Spleen (tissue), 11 donors: ENCODE measurements around the gene BRD8. TPM values are rescaled to one million over a fixed set of nuclear protein-coding genes. Genes with fewer than 3 reads are reported as not detected.

ENCODE experiments used
- DNase-seq: peaks from one replicate; pipeline ENCODE4 v3.0.0-alpha.2; 2020
- H3K27ac ChIP-seq, 8 donors: fragments of 200-600 bp; sonication (generic) in 7 of 8; 1 replicate in 4 of 8; 2 replicates in 4 of 8; pipeline versions ENCODE4 v1.5.0 to v1.8.0; 2016 to 2021; ENCODE audit warnings: inconsistent platforms in 4 of 8, mild to moderate bottlenecking in 4 of 8, moderate library complexity in 1 of 8
- H3K27me3 ChIP-seq, 7 donors: fragments of 200-600 bp; sonication (generic) in 6 of 7; replicated peaks in 1 of 7; 1 replicate in 4 of 7; 2 replicates in 3 of 7; pipeline versions ENCODE4 v1.5.0 to v1.8.0; 2016 to 2021; ENCODE audit warnings: inconsistent platforms in 3 of 7, mild to moderate bottlenecking in 1 of 7
- H3K36me3 ChIP-seq, 6 donors: fragments of 200-600 bp; sonication (generic) in 5 of 6; 1 replicate in 4 of 6; 2 replicates in 2 of 6; pipeline versions ENCODE4 v1.5.0 to v1.8.0; 2016 to 2021; ENCODE audit warnings: inconsistent platforms in 2 of 6
- H3K4me1 ChIP-seq, 6 donors: fragments of 200-600 bp; sonication (generic) in 5 of 6; 1 replicate in 3 of 6; 2 replicates in 3 of 6; pipeline versions ENCODE4 v1.5.0 to v1.8.0; 2016 to 2021; ENCODE audit warnings: inconsistent platforms in 3 of 6
- H3K4me3 ChIP-seq, 8 donors: fragments of 200-600 bp; sonication (generic) in 7 of 8; 1 replicate in 4 of 8; 2 replicates in 4 of 8; pipeline versions ENCODE4 v1.5.0 to v1.8.0; 2016 to 2021; ENCODE audit warnings: inconsistent platforms in 4 of 8, mild to moderate bottlenecking in 4 of 8, moderate library complexity in 2 of 8
- H3K9me3 ChIP-seq, 8 donors: fragments of 200-600 bp; sonication (generic) in 7 of 8; 1 replicate in 4 of 8; 2 replicates in 4 of 8; pipeline versions ENCODE4 v1.5.0 to v1.8.0; 2016 to 2021; ENCODE audit warnings: inconsistent platforms in 4 of 8
- POLR2A ChIP-seq, 3 donors: fragments of 450-650 bp; IDR thresholded peaks; one replicate each; pipeline ENCODE4 v1.5.1; 2017; ENCODE audit warnings: antibody characterized with exemption in 3 of 3, mild to moderate bottlenecking in 1 of 3
- POLR2AphosphoS5 ChIP-seq, 3 donors: sonication (generic); formaldehyde crosslinking; IDR thresholded peaks; one replicate each; pipeline ENCODE4 v1.5.1; 2017; ENCODE audit warnings: antibody characterized with exemption in 3 of 3
- WGBS, 5 donors: extraction: QIAGEN DNeasy Blood & Tissue Kit in 3 of 5; methylation state at CpG; one replicate each; pipeline versions ENCODE4 v1.1.5 to v1.1.7; 2013 to 2018; 5-methylcytosine and 5-hydroxymethylcytosine counted together
- intact Hi-C: fragments of 100-400 bp; cut with DNase I; formaldehyde crosslinking; loops from one replicate; pipeline ENCODE4 v1.15.0; 2023; ENCODE audit warnings: low total_unique reads
- polyA plus RNA-seq, 3 donors: library from polyadenylated mRNA; stranded (reverse); fragments of 200-250 nt; gene quantifications; one replicate each; pipeline ENCODE4 v1.2.1, GENCODE V29; 2013
- total RNA-seq, 7 donors: library from RNA; depleted of rRNA in 3 of 7; stranded (reverse); fragments of >200 nt in 3 of 7; fragmentation: NEBNext Ultra II Directional in 4 of 7; extraction: Animal tissue kit (Norgen Biotek cat#: 25700) in 4 of 7; gene quantifications; one replicate each; pipeline versions ENCODE4 v1.1.0 to v1.2.1, GENCODE V29; 2016 to 2021
- TF ChIP-seq, protein P1 (sequence below), 11 experiments: fragments of 200-600 bp in 7 of 11; fragments of 450-650 bp in 4 of 11; sonication (generic) in 4 of 11; IDR thresholded peaks in 8 of 11; conservative IDR thresholded peaks in 3 of 11; 1 replicate in 7 of 11; 2 replicates in 4 of 11; pipeline versions ENCODE4 v1.4.0 to v1.8.0; 2016 to 2021; ENCODE audit warnings: antibody characterized with exemption in 11 of 11, inconsistent platforms in 4 of 11, mild to moderate bottlenecking in 1 of 11
- donor health status: healthy with polysubstance abuse.
- donor health status: DM: no; HTN: no; CAD: no; lungs with moderate emphysema.
- donor health status: DM: no; HTN: no; CAD: no.
- donor health status: Bipolar disorder and iron deficiency.
- donor health status: healthy.
- donor health status: DM: no; HTN: no; CAD: no.
- donor health status: DM: yes; HTN: yes; CAD: no.

The BRD8 gene
- total and polyA plus RNA-seq, 10 donors: 20.5 to 78.6 (median 52.6) TPM

DNA sequence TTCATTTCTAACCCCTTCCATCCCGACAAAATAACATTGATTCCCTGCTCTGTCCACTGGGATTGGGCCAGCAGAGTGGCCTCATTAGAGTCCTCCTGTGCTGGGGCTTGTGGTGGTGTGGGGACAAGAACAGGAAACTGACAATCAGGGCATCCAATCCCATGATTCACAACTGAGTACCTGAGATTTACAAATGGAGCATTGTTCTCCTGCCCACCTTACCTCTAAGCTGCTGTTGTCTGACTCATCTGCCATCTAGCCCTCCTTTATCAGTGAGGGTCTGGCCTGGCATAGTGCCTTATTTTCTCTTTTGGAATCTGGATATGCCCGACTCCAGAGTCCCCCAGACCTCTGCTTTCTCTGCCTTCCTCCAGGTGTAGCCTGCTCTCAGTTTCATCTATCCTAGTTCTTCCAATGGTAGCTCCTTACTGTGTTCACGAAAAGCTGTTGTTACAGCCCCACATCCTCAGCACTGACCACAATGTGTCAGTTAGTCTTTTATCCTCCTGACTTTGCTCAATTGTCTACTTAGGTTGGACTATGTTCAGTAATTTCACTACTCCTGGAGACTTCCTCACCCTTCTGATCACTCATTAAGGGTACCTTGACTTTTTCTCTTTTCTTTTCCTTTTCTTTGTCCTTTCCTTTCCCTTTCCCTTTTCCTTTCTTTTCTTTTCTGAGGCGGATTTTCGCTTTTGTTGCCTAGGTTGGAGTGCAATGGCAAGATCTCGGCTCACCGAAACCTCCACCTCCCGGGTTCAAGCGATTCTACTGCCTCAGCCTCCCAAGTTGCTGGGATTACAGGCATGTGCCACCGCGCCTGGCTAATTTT is 81.2 kb downstream of the BRD8 start:
- intact Hi-C loops: no loop called here
- DNase-seq: no peak
- no peak overlapping the region for H3K27ac ChIP-seq
- H3K4me1 ChIP-seq: peaks cover 0 to under 1% (median 0%) of the 10 kb centered on the region in 6 donors
- no peak overlapping the region for H3K4me3 ChIP-seq
- 89 to 95% (median 92%) methylated on average over 11 of the region's 11 CpGs for WGBS, 5 donors
- peaks cover 0 to 18% (median 0%) of the 10 kb centered on the region in 7 donors for H3K27me3 ChIP-seq
- TF ChIP-seq POLR2AphosphoS5 (IDR thresholded peaks at IDR 0.05): no peak
- TF ChIP-seq, protein P1, sequence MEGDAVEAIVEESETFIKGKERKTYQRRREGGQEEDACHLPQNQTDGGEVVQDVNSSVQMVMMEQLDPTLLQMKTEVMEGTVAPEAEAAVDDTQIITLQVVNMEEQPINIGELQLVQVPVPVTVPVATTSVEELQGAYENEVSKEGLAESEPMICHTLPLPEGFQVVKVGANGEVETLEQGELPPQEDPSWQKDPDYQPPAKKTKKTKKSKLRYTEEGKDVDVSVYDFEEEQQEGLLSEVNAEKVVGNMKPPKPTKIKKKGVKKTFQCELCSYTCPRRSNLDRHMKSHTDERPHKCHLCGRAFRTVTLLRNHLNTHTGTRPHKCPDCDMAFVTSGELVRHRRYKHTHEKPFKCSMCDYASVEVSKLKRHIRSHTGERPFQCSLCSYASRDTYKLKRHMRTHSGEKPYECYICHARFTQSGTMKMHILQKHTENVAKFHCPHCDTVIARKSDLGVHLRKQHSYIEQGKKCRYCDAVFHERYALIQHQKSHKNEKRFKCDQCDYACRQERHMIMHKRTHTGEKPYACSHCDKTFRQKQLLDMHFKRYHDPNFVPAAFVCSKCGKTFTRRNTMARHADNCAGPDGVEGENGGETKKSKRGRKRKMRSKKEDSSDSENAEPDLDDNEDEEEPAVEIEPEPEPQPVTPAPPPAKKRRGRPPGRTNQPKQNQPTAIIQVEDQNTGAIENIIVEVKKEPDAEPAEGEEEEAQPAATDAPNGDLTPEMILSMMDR (IDR thresholded peaks at IDR 0.05 in 8 of 11, conservative IDR thresholded peaks at IDR 0.05 in 3 of 11): no peak
- H3K36me3 ChIP-seq: no peaks in the 10 kb centered on the region
- no peaks in the 10 kb centered on the region for H3K9me3 ChIP-seq

DNA sequence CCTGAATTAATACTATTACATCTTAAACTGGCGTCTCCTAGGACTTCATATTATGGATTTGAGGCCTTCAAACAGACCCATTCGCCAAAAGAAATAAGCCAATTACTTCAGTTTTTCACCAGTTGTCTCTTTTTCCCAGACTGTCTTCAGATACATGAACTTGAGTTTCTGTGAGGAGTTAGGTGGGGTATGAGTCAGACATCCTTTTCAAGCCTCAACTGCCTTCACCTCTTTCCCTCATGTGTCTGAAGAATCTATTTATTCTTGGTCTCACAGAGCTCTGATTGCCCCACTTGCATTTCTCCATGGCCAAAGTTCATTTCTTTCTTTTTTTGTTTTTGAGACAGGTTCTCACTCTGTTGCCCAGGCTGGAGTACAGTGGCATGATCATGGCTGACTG is 82.1 kb downstream of the BRD8 start:
- 68 to 86% (median 78%) methylated on average over 2 of the region's 2 CpGs for WGBS, 5 donors
- Histone ChIP-seq H3K36me3 (no peaks in the 10 kb centered on the region), H3K27me3 (peaks cover 0 to 14% (median 0%) of the 10 kb centered on the region in 7 donors), H3K9me3 (no peaks in the 10 kb centered on the region), H3K4me1 (no peaks in the 10 kb centered on the region), H3K4me3 (no peak overlapping the region), H3K27ac (no peak overlapping the region)
- intact Hi-C loops: no loop called here
- no peak for DNase-seq
- TF ChIP-seq, protein P1 (IDR thresholded peaks at IDR 0.05 in 8 of 11, conservative IDR thresholded peaks at IDR 0.05 in 3 of 11): no peak
- no peak for TF ChIP-seq POLR2A (IDR thresholded peaks at IDR 0.05)
- no peak for TF ChIP-seq POLR2AphosphoS5 (IDR thresholded peaks at IDR 0.05)

DNA sequence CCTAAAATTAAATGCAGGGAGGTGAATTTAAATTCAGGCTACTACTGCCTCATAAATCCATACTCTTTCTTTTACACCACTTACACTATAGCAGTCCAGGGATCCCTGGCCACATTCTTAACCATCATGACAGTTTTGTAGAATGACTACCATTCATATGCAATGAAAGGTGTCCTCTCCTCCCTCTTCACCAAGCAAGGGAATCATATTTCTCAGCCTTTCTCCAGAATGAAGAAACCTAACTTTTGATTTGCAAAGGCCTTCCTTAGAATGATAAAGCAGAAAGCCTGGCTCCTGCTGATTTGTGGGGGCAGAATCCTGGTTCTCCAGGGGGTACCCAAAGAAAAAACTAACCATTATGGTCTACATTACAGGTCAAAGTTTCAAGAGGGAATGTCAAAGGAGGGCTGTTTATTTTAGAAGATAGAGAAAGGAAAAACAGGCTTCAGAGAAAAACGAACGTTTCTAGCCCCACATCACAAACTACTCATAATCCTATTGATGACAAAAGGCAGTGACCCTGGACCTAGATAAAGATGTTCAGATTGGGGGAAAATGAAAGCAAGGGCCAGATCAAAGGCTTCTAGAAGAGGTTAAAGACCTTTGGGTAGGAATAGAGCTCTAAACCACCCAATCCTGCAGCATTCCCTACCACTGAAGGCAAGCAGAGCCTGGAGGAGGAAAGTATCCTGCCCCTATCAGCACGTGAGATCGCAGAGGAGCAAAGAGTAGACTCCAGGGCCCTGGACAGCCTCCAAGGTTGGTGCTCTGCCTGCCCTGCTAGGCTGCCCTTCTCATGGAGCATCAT is 83.1 kb downstream of the BRD8 start:
- no peaks in the 10 kb centered on the region for H3K4me1 ChIP-seq
- WGBS, 5 donors: 70 to 81% (median 70%) methylated on average over 4 of the region's 4 CpGs
- peaks cover 0 to 14% (median 0%) of the 10 kb centered on the region in 7 donors for H3K27me3 ChIP-seq
- H3K27ac ChIP-seq: no peak overlapping the region
- DNase-seq: no peak
- H3K36me3 ChIP-seq: no peaks in the 10 kb centered on the region
- no peaks in the 10 kb centered on the region for H3K9me3 ChIP-seq
- no peak overlapping the region for H3K4me3 ChIP-seq
- intact Hi-C loops: no loop called here
- TF ChIP-seq, protein P1 (IDR thresholded peaks at IDR 0.05 in 8 of 11, conservative IDR thresholded peaks at IDR 0.05 in 3 of 11): no peak
- TF ChIP-seq POLR2AphosphoS5 (IDR thresholded peaks at IDR 0.05): no peak
- TF ChIP-seq POLR2A (IDR thresholded peaks at IDR 0.05): no peak

DNA sequence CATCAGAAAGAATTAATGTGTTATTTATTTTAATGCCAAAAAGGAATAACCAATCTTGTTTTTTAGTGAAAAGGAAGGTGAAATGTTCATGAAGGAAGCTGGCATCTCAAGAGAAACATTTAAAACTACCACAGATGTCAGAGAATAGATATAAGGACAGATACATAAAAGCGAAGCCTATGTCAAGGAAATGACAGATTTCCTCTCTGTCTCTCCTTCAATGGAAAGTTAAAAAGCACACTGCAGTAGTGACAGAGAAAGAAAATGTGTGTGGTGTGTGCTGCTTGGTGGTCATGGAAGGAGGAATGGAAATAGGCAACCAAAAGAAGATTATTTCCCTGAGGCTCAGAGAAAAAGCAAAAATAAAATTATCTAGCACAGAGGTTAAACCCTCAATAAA is 85.4 kb downstream of the BRD8 start:
- intact Hi-C loops: no loop called here
- WGBS, 5 donors: 11 to 26% (median 20%) methylated on average over 1 of the region's 1 CpG
- no peak for DNase-seq
- H3K36me3 ChIP-seq: no peaks in the 10 kb centered on the region
- peaks cover 0 to 2% (median 0%) of the 10 kb centered on the region in 7 donors for H3K27me3 ChIP-seq
- no peak overlapping the region for H3K27ac ChIP-seq
- no peak for TF ChIP-seq POLR2A (IDR thresholded peaks at IDR 0.05)
- no peak overlapping the region for H3K4me3 ChIP-seq
- H3K9me3 ChIP-seq: no peaks in the 10 kb centered on the region
- no peaks in the 10 kb centered on the region for H3K4me1 ChIP-seq
